Vagina (tissue), 2 donors: Measurements from ENCODE around the gene ZBTB21.

ENCODE experiments used
- POLR2A ChIP-seq, 2 donors: fragments of 450-650 bp; IDR thresholded peaks; one replicate each; pipeline ENCODE4 v1.6.1; 2017; ENCODE audit warnings: antibody characterized with exemption in 2 of 2, mild to moderate bottlenecking in 2 of 2, moderate library complexity in 2 of 2
- TF ChIP-seq, protein P1 (sequence below), 3 experiments: fragments of 450-650 bp in 2 of 3; fragments of 200-600 bp in 1 of 3; sonication (generic) in 1 of 3; IDR thresholded peaks; one replicate each; pipeline ENCODE4 v1.5.1; 2017 to 2019; ENCODE audit warnings: antibody characterized with exemption in 3 of 3, mild to moderate bottlenecking in 2 of 3, moderate library complexity in 2 of 3

DNA sequence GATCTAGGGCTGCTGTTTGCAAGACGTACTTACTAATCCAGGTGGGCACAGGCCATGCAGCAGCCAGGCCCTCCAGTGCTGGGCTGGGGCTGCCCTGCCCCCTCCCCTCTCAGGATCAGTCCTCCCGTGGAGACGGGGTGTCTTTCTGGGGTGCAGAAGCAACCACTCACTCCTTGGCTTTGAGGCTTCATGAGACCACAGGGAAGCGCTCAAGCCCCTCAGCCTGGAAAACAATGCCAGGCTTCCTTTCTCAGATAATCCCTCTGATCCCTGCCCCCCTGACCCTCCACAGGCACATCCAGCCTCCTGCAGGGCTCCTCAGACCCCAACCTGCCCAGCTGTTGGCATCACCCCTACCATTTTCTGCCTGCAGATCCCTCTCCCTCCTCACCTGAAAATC lies 42.5 kb downstream of the ZBTB21 start:
- TF ChIP-seq, protein P1, sequence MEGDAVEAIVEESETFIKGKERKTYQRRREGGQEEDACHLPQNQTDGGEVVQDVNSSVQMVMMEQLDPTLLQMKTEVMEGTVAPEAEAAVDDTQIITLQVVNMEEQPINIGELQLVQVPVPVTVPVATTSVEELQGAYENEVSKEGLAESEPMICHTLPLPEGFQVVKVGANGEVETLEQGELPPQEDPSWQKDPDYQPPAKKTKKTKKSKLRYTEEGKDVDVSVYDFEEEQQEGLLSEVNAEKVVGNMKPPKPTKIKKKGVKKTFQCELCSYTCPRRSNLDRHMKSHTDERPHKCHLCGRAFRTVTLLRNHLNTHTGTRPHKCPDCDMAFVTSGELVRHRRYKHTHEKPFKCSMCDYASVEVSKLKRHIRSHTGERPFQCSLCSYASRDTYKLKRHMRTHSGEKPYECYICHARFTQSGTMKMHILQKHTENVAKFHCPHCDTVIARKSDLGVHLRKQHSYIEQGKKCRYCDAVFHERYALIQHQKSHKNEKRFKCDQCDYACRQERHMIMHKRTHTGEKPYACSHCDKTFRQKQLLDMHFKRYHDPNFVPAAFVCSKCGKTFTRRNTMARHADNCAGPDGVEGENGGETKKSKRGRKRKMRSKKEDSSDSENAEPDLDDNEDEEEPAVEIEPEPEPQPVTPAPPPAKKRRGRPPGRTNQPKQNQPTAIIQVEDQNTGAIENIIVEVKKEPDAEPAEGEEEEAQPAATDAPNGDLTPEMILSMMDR (IDR thresholded peaks at IDR 0.05): no peak
- TF ChIP-seq POLR2A (IDR thresholded peaks at IDR 0.05): no peak
